HUES6 (cell line): ENCODE results near the gene LDB3.

Source experiments
- H3K27ac ChIP-seq: 2 replicates; pipeline ENCODE4 v1.7.0; 2013; ENCODE audit warnings: low read depth, mild to moderate bottlenecking, low read length, inconsistent platforms
- H3K27me3 ChIP-seq: 2 replicates; pipeline ENCODE4 v1.6.1; 2013; ENCODE audit warnings: low read length; ENCODE audit not compliant: control insufficient read depth, insufficient read depth
- H3K36me3 ChIP-seq: 2 replicates; pipeline ENCODE4 v1.6.1; 2013; ENCODE audit warnings: low read length; ENCODE audit not compliant: control insufficient read depth, insufficient read depth
- H3K4me1 ChIP-seq: 2 replicates; pipeline ENCODE4 v1.6.1; 2013; ENCODE audit warnings: low read length; ENCODE audit not compliant: control insufficient read depth, insufficient read depth
- H3K4me3 ChIP-seq: 2 replicates; pipeline ENCODE4 v1.5.1; 2013; ENCODE audit warnings: low read depth, low read length
- H3K9ac ChIP-seq: one replicate; pipeline ENCODE4 v1.6.1; 2013; ENCODE audit warnings: mild to moderate bottlenecking, low read length
- H3K9me3 ChIP-seq: 2 replicates; pipeline ENCODE4 v1.6.1; 2013; ENCODE audit warnings: low read depth, low read length; ENCODE audit not compliant: control insufficient read depth, insufficient read depth

The LDB3 gene

DNA sequence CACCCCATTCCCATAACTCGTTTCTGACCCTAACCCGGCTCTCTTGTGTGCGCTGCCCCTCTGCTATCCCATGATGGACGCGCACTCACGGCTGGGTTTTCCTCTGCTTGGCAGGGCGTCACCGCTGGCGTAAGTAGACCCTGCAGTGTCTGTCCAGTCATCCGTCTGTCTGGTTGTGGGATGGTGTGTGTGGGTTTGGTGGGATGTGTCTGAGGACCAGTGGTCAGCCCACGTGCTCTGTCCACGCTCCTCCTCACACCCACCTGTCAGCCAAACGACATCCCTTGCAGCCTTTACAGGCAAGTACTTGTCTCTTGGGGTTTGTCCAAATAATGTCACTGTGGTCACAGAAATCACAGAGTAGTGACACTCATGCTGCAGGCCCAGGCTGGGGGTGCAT lies 20.8 kb downstream of the LDB3 start:
- no peak overlapping the region for H3K4me3 ChIP-seq
- H3K9me3 ChIP-seq: no peaks in the 10 kb centered on the region
- H3K36me3 ChIP-seq: no peaks in the 10 kb centered on the region
- H3K27ac ChIP-seq: no peak overlapping the region
- H3K4me1 ChIP-seq: peaks cover 39% of the 10 kb centered on the region
- H3K9ac ChIP-seq: no peak overlapping the region
- H3K27me3 ChIP-seq: no peaks in the 10 kb centered on the region

DNA sequence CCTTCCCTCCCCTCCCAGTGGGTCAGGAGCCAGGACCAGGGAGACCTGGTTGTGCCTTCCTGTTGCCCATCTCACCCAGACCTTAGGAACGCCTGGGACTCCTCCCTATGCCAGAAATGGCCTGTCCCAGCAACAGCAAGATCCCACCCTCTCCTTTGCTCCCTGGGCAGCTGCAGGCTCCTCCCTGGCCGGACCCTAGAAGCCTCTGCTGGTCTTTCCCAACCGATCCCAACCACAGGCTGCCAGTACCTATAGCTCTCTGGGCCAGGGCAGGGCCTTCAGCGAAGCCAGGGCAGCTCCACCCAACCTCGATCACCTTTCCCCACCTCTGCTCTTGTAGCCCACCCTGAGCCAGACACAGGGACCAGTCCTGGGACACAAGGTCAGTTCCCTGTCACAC lies 21.9 kb downstream of the LDB3 start:
- Histone ChIP-seq H3K36me3 (no peaks in the 10 kb centered on the region), H3K4me1 (peaks cover 31% of the 10 kb centered on the region), H3K27ac (no peak overlapping the region), H3K9me3 (no peaks in the 10 kb centered on the region), H3K27me3 (peaks cover 7% of the 10 kb centered on the region), H3K4me3 (no peak overlapping the region), H3K9ac (no peak overlapping the region)

DNA sequence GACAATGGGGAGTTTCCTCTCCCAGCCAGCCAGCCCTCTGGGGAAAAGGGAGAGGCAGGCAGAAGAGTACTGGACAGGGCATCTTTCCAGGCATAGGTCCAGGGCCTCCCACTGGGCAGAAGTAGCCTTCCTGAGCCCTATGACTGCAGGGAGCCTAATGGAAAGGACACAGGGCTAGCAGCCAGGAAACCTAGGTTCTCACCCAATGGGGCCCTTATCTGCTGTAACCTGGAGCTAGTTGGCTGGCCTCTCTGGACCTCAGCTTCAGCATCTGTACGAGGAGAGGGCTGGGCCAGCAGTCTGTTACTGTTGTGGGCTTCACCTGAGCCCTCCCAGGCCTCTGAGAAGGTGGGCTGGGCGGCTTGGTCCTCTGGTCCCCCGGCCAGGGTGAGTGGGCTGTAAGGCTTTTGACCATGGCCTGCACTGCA lies 22.4 kb downstream of the LDB3 start:
- H3K27me3 ChIP-seq: peaks cover 7% of the 10 kb centered on the region
- H3K4me1 ChIP-seq: peaks cover 26% of the 10 kb centered on the region
- no peak overlapping the region for H3K27ac ChIP-seq
- no peak overlapping the region for H3K4me3 ChIP-seq
- H3K36me3 ChIP-seq: no peaks in the 10 kb centered on the region
- no peaks in the 10 kb centered on the region for H3K9me3 ChIP-seq
- no peak overlapping the region for H3K9ac ChIP-seq

DNA sequence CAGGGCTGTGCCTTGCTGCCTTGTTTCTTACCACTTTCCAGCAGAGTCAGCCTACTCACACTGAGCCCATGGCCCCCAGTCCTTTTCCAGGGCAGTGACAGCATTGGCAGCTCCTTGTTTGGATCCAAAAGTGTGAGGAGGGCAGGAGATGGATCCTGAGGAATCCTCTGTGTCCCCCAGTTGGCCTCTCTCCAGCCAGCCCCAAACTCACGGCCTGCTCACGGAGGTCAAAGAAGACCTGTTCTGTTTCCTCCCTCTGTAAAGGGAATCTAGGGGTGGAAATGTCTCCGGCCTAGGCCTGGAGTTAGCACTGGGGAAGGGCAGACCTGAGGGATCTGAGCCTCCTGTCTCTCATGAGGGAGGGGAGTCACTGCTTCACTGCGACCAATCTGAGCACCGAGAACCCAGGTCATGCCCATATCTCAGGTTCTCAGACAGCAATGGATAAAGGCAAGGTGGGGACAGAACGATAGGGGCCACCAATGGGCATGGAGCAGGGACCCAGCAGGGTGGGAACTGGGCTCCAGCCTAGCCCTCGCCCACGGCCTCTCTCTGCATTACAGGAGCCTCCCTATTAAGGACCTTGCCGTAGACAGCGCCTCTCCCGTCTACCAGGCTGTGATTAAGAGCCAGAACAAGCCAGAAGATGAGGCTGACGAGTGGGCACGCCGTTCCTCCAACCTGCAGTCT lies 23.2 kb downstream of the LDB3 start:
- Histone ChIP-seq H3K9ac (no peak overlapping the region), H3K27me3 (peaks cover 7% of the 10 kb centered on the region), H3K4me1 (peaks cover 24% of the 10 kb centered on the region)

DNA sequence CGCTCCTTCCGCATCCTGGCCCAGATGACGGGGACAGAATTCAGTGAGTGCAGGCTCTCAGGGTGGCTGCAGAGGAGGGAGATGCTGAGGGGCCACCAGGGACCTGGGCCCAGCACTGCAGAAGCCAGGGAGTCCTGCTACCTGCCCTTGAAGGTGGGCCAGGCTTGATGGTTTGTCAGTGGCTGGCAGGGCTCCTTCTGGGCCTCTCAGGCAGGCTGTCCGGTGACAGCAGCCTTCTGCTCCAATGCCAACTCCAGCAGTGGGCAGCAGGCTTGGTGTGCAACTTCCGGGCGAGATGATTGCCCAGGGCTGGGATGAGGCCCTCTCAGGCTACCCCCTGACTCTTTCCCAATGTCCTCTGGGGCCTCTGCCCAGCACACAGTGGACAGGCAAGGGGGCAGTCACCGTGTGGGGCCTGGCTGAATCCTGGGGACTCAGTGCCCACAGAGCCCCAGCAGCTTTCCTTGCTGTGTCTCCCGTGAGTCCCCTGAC lies 23.8 kb downstream of the LDB3 start:
- H3K27ac ChIP-seq: no peak overlapping the region
- H3K9ac ChIP-seq: no peak overlapping the region
- no peaks in the 10 kb centered on the region for H3K36me3 ChIP-seq

More for the DNA sequence above, 23.2 kb downstream of the LDB3 start:
- no peak overlapping the region for H3K4me3 ChIP-seq
- H3K36me3 ChIP-seq: no peaks in the 10 kb centered on the region
- H3K9me3 ChIP-seq: no peaks in the 10 kb centered on the region
- H3K27ac ChIP-seq: no peak overlapping the region

DNA sequence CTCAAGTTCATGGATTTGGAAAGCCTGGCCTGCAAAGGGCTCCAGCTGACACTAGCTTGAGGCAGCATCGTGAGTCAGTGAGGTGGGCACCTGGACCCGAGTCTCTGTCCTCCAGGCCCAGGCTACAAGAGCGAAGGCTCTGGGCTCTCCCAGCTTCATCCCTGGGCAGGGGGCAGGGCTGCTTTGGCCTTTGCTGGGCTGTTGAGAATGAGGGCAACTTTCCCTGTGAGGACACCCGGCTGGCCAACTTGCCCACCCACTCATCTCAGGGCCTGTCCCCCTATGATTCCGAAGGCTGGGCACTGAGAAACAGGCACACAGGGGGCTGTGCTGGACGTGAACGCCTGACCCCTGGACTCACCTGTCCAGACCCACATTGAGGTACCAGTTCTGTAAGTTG lies 24.4 kb downstream of the LDB3 start:
- Histone ChIP-seq H3K9me3 (no peaks in the 10 kb centered on the region), H3K27ac (no peak overlapping the region), H3K27me3 (peaks cover 7% of the 10 kb centered on the region), H3K4me1 (peaks cover 22% of the 10 kb centered on the region), H3K9ac (no peak overlapping the region), H3K4me3 (no peak overlapping the region), H3K36me3 (no peaks in the 10 kb centered on the region)

More for the DNA sequence above, 23.8 kb downstream of the LDB3 start:
- peaks cover 7% of the 10 kb centered on the region for H3K27me3 ChIP-seq
- no peaks in the 10 kb centered on the region for H3K9me3 ChIP-seq
- peaks cover 24% of the 10 kb centered on the region for H3K4me1 ChIP-seq
- H3K4me3 ChIP-seq: no peak overlapping the region

DNA sequence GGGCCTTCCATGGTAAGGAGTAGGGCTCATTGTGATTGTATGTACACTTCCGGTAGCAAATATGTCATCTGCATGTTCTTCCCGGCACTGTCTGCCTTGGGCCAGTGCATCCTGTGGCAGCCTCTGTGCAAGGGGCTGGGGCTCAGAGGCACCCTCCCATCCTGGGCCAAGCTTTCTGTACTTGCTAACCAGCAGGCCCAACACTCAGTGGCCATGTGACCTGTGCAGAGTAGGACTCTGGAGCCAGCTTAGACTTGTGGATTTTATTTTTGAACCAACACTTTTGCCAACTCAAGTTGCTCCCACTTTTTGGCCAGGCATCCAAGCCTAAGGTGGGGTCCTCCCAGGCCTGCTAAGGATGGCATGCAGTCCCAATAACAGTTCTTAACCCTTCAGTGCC lies 25.0 kb downstream of the LDB3 start:
- no peaks in the 10 kb centered on the region for H3K9me3 ChIP-seq
- H3K4me3 ChIP-seq: no peak overlapping the region
- H3K27me3 ChIP-seq: peaks cover 7% of the 10 kb centered on the region
- H3K4me1 ChIP-seq: peaks cover 17% of the 10 kb centered on the region
- H3K9ac ChIP-seq: no peak overlapping the region
- no peak overlapping the region for H3K27ac ChIP-seq
- no peaks in the 10 kb centered on the region for H3K36me3 ChIP-seq

DNA sequence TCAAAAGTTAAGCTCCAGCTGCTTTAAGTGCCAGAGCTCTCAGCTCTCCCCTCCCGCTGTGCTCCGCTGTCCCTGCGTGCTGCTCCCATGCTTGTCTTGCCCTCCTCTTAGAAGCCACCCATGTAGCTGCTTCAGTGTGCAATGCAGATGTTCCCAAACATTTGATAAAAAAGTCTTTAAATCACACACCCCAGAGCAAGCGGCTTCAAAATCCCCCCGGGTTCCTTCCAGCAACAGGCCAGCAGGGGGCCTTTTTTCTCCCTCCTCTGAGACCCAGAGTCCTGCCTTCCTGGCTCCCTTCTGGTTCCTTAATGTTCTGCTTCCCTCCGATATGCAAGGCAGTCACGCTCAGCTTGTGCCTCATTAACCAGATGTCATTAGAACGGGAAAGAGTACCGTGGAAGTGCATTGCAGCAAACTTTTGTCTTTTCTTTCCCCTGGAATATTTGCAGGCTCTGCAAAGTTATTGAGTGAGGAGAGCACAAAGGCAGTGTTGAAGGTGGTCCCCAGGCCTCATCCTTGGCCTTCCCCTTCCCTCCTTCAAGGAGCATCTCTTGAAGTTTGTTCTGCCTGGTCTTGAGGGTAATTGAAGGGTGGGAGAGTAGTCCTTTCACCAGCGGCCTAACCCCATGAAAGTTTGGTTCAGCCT lies 25.5 kb downstream of the LDB3 start:
- Histone ChIP-seq H3K4me1 (peaks cover 13% of the 10 kb centered on the region), H3K9me3 (no peaks in the 10 kb centered on the region), H3K36me3 (no peaks in the 10 kb centered on the region), H3K4me3 (no peak overlapping the region), H3K9ac (no peak overlapping the region), H3K27ac (no peak overlapping the region), H3K27me3 (peaks cover 7% of the 10 kb centered on the region)

DNA sequence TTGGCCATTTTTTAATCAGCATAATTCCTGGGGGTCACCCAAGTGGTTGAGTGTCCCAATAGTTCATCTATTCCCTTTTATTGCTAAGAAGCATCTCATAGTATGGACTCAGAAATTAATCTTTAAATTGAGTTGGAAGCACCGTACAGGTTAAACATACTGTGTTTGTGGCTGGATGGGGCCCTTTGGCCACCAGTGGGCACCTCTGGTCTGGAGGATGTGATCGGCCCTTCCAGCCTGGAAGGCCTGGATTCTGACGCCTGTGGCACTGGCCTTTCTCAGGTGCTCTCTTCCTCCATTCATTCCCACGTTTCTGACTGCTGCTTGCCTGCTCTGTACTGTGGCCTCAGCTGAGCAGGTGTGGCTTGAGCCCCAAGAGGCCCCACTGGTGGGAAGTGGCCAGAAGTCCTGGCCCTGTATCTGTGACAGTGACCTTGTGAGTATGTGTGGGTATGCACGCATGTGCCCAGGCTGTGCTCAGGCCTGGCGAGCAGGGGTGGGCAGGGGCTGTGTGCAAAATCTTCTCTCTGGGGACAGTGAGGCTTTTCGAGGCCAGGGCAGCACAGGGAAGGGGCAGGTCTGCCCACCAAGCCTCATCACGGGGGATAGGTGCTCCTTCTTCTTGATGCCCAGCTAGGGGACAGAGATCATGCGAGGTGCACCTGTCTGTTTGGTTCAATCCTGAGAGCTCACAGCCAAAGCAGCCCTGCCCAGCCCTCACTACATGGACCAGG lies 30.1 kb downstream of the LDB3 start:
- Histone ChIP-seq H3K9ac (no peak overlapping the region), H3K4me1 (peaks cover 9% of the 10 kb centered on the region), H3K36me3 (no peaks in the 10 kb centered on the region), H3K4me3 (no peak overlapping the region), H3K27me3 (peaks cover 7% of the 10 kb centered on the region), H3K9me3 (no peaks in the 10 kb centered on the region), H3K27ac (no peak overlapping the region)

DNA sequence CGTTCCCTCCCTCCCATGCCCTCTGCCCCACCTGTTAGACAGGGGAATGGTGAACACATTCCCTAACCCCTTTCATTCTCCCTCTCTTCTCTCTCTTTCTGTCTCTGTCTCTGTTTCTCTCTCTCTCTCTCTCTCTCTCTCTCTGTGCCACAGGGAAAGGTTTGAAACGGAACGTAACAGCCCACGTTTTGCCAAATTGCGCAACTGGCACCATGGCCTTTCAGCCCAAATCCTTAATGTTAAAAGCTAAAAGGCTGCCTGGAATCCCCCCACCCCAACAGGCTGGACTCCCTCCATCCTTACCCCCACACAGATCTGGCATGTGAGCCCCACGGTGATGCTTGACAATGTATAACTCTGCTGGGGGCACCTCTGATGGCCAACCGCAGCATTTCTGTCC lies 30.8 kb downstream of the LDB3 start:
- Histone ChIP-seq H3K27ac (no peak overlapping the region), H3K9me3 (no peaks in the 10 kb centered on the region), H3K9ac (no peak overlapping the region), H3K4me1 (peaks cover 2% of the 10 kb centered on the region), H3K27me3 (peaks cover 7% of the 10 kb centered on the region), H3K4me3 (no peak overlapping the region), H3K36me3 (no peaks in the 10 kb centered on the region)

DNA sequence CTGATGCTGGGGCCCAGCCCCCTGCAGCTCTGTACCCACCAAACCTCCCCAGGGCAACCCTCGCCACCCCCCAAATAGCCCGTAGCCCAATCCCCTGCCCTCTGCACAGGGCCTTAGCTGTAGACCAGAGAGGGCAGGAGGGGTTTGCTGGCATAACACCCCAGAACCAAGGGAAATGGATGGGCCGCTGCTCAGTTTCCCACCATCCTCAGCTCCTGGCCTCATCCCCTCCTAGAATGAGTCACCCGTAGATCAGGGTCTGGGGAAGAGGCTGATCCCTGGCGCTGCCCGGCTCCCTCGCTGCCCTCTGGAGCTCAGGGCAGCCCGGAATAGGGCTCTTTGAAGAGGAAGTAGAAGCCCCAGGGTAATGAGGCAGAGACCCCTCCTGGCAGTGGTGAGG lies 31.2 kb downstream of the LDB3 start:
- Histone ChIP-seq H3K27me3 (peaks cover 7% of the 10 kb centered on the region), H3K36me3 (no peaks in the 10 kb centered on the region), H3K9me3 (no peaks in the 10 kb centered on the region), H3K4me1 (no peaks in the 10 kb centered on the region; the same call in 1 of the 2 replicates), H3K27ac (no peak overlapping the region), H3K9ac (no peak overlapping the region), H3K4me3 (no peak overlapping the region)
